HEK293 (cell line): ENCODE results near the gene NDUFV1.

Source experiments
- CTCF ChIA-PET: fragments of 350-600 bp; formaldehyde crosslinking; extraction: SDS; loops from one replicate; lab custom pipeline; 2021; ENCODE audit warnings: antibody characterized with exemption; lab: Yijun Ruan, JAX
- POLR2A ChIA-PET: fragments of 300-600 bp; formaldehyde crosslinking; extraction: SDS; loops from one replicate; lab custom pipeline; 2020; ENCODE audit warnings: antibody characterized with exemption, inconsistent platforms; lab: Yijun Ruan, JAX
- H3K27ac ChIP-seq: fragments of 200-500 bp; sonication (Bioruptor generic); 2 replicates; pipeline ENCODE4 v1.5.1; 2014; ENCODE audit warnings: low read depth, low read length, control low read depth, inconsistent platforms; ENCODE audit errors: extremely low read depth
- H3K36me3 ChIP-seq, 2 experiments: fragments of 200-500 bp in 1 of 2; sonication (Bioruptor generic) in 1 of 2; 1 replicate in 1 of 2; 2 replicates in 1 of 2; pipeline ENCODE4 v1.5.1; 2014 to 2017; ENCODE audit warnings: inconsistent platforms in 2 of 2, low read length in 2 of 2; ENCODE audit not compliant: control insufficient read depth in 2 of 2, insufficient read depth in 1 of 2
- H3K4me1 ChIP-seq: fragments of 200-500 bp; sonication (Bioruptor generic); 2 replicates; pipeline ENCODE4 v1.5.1; 2014; ENCODE audit warnings: mild to moderate bottlenecking, low read length, inconsistent platforms; ENCODE audit not compliant: control insufficient read depth, insufficient read depth
- H3K4me3 ChIP-seq: 2 replicates; pipeline ENCODE4 v1.5.1; 2011; ENCODE audit warnings: low read depth, mild to moderate bottlenecking, control low read depth, low read length, moderate library complexity
- H3K9me3 ChIP-seq: fragments of 200-500 bp; sonication (Bioruptor generic); 2 replicates; pipeline ENCODE4 v1.5.1; 2014; ENCODE audit warnings: low read depth, low read length, inconsistent platforms; ENCODE audit not compliant: control insufficient read depth, insufficient read depth
- BCL6B ChIP-seq: fragments of 450-650 bp; formaldehyde crosslinking; IDR thresholded peaks from 2 replicates; pipeline ENCODE4 v1.5.1; 2017; ENCODE audit warnings: missing biosample characterization, missing genetic modification characterization
- GFI1B ChIP-seq: fragments of 450-650 bp; formaldehyde crosslinking; IDR thresholded peaks from 2 replicates; pipeline ENCODE4 v1.5.1; 2016; ENCODE audit warnings: missing biosample characterization, missing genetic modification characterization
- GLIS2 ChIP-seq: fragments of 450-650 bp; formaldehyde crosslinking; IDR thresholded peaks from 2 replicates; pipeline ENCODE4 v1.5.1; 2016; ENCODE audit warnings: missing biosample characterization, missing genetic modification characterization
- HOXC10 ChIP-seq: sonication (generic); formaldehyde crosslinking; IDR thresholded peaks from 2 replicates; pipeline ENCODE4 v1.8.1; 2023; ENCODE audit warnings: mild to moderate bottlenecking, missing genetic modification reagents
- PBX3 ChIP-seq: sonication (generic); formaldehyde crosslinking; IDR thresholded peaks from 2 replicates; pipeline ENCODE4 v1.8.1; 2022; ENCODE audit warnings: mild to moderate bottlenecking, moderate library complexity, missing genetic modification reagents
- PRDM2 ChIP-seq: fragments of 450-650 bp; formaldehyde crosslinking; IDR thresholded peaks from 2 replicates; pipeline ENCODE4 v1.5.1; 2016; ENCODE audit warnings: missing biosample characterization, missing genetic modification characterization, borderline replicate concordance
- ZBTB1 ChIP-seq: fragments of 450-650 bp; formaldehyde crosslinking; IDR thresholded peaks from 2 replicates; pipeline ENCODE4 v1.5.1; 2016; ENCODE audit warnings: missing biosample characterization, missing genetic modification characterization
- ZBTB10 ChIP-seq: fragments of 450-650 bp; formaldehyde crosslinking; IDR thresholded peaks from 2 replicates; pipeline ENCODE4 v1.5.1; 2016; ENCODE audit warnings: missing biosample characterization, missing genetic modification characterization
- ZBTB20 ChIP-seq: fragments of 450-650 bp; formaldehyde crosslinking; IDR thresholded peaks from 2 replicates; pipeline ENCODE4 v1.5.1; 2016; ENCODE audit warnings: missing biosample characterization, missing genetic modification characterization
- ZNF148 ChIP-seq: fragments of 450-650 bp; formaldehyde crosslinking; IDR thresholded peaks from 2 replicates; pipeline ENCODE4 v1.5.0; 2017; ENCODE audit warnings: missing biosample characterization, missing genetic modification characterization, borderline replicate concordance
- ZNF157 ChIP-seq: fragments of 450-650 bp; formaldehyde crosslinking; IDR thresholded peaks from 2 replicates; pipeline ENCODE4 v1.5.1; 2016; ENCODE audit warnings: missing biosample characterization, missing genetic modification characterization
- ZNF175 ChIP-seq: fragments of 450-650 bp; formaldehyde crosslinking; IDR thresholded peaks from 2 replicates; pipeline ENCODE4 v1.5.1; 2016; ENCODE audit warnings: missing biosample characterization, missing genetic modification characterization
- ZNF211 ChIP-seq: fragments of 450-650 bp; formaldehyde crosslinking; IDR thresholded peaks from 2 replicates; pipeline ENCODE4 v1.5.1; 2016; ENCODE audit warnings: low read depth, missing biosample characterization, missing genetic modification characterization
- ZNF248 ChIP-seq: fragments of 450-650 bp; formaldehyde crosslinking; IDR thresholded peaks from 2 replicates; pipeline ENCODE4 v1.5.1; 2017; ENCODE audit warnings: missing biosample characterization, missing genetic modification characterization
- ZNF48 ChIP-seq: fragments of 450-650 bp; formaldehyde crosslinking; IDR thresholded peaks from 2 replicates; pipeline ENCODE4 v1.5.1; 2016; ENCODE audit warnings: missing biosample characterization, missing genetic modification characterization
- ZNF521 ChIP-seq: fragments of 450-650 bp; formaldehyde crosslinking; IDR thresholded peaks from 2 replicates; pipeline ENCODE4 v1.5.1; 2017; ENCODE audit warnings: missing biosample characterization, mild to moderate bottlenecking, missing genetic modification characterization
- ZNF561 ChIP-seq: fragments of 450-650 bp; IDR thresholded peaks from 2 replicates; pipeline ENCODE4 v1.5.1; 2018; ENCODE audit warnings: missing biosample characterization, missing genetic modification characterization, borderline replicate concordance
- ZNF600 ChIP-seq: fragments of 450-650 bp; formaldehyde crosslinking; IDR thresholded peaks from 2 replicates; pipeline ENCODE4 v1.5.1; 2016; ENCODE audit warnings: missing biosample characterization, missing genetic modification characterization
- ZNF768 ChIP-seq: fragments of 450-650 bp; formaldehyde crosslinking; IDR thresholded peaks from 2 replicates; pipeline ENCODE4 v1.5.1; 2018; ENCODE audit warnings: missing biosample characterization, mild to moderate bottlenecking, missing genetic modification characterization
- ZNF776 ChIP-seq: fragments of 450-650 bp; formaldehyde crosslinking; IDR thresholded peaks from 2 replicates; pipeline ENCODE4 v1.5.0; 2017; ENCODE audit warnings: missing biosample characterization, missing genetic modification characterization, borderline replicate concordance

The NDUFV1 gene

GRCh38 chr11:67626970-67627369 is 20.2 kb downstream of the NDUFV1 start (continued):
- no peak for TF ChIP-seq ZNF521

- no peaks in the 10 kb centered on the region for H3K36me3 ChIP-seq
- H3K4me3 ChIP-seq, result no peak overlapping the region
- ChIA-PET POLR2A (no interaction called here), CTCF (interaction anchor here (0.6 to 4.9 kb wide), 4 partner anchors 12 to 74 kb away, joined by 3 to 53 read pairs (median 4); no protein-coding TSS in a partner anchor)
- no peaks in the 10 kb centered on the region for H3K4me1 ChIP-seq
- TF ChIP-seq BCL6B (tag by site-specific recombination) (no peak), PBX3 (CRISPR knock-in tag) (no peak), ZBTB1 (no peak), ZNF157 (tag by site-specific recombination) (no peak), ZNF248 (tag by site-specific recombination) (no peak), ZBTB10 (tag by site-specific recombination) (no peak), ZNF175 (tag by site-specific recombination) (no peak), ZBTB20 (tag by site-specific recombination) (no peak), ZNF600 (tag by site-specific recombination) (no peak), ZNF776 (tag by site-specific recombination) (no peak), ZNF148 (tag by site-specific recombination) (no peak), GLIS2 (no peak), ZNF561 (no peak), ZNF48 (tag by site-specific recombination) (no peak), HOXC10 (CRISPR knock-in tag) (no peak), ZNF211 (tag by site-specific recombination) (no peak), GFI1B (tag by site-specific recombination) (no peak), PRDM2 (tag by site-specific recombination) (no peak), ZNF768 (tag by site-specific recombination) (no peak)
- no peaks in the 10 kb centered on the region for H3K9me3 ChIP-seq
- H3K27ac ChIP-seq, result no peak overlapping the region
Measured at GRCh38 chr11:67627441-67627811, 20.7 kb downstream of the NDUFV1 start.
